Activated naive CD8-positive, alpha-beta T cell treated with anti-CD3 and anti-CD28 coated beads, Interleukin-2, amount 10 ng/mL, durations not matched to agents 7 days and 5 days (primary cell): Measurements from ENCODE around the gene RPS6KA2. TPM values are rescaled to one million over a fixed set of nuclear protein-coding genes. Genes with fewer than 3 reads are reported as not detected.

Experiments used
- ATAC-seq: fragments of 150-1000 bp; cut with Tn5 transposase; one replicate; pipeline ENCODE4 v1.10.0; 2021; ENCODE audit warnings: low read depth, moderate library complexity
- POLR2A ChIA-PET: fragments of 350-600 bp; sonication (Branson Sonifier 250); formaldehyde crosslinking; loops from one replicate; lab custom pipeline; 2021; ENCODE audit warnings: antibody characterized with exemption; lab: Charles Lee
- DNase-seq: peaks from one replicate; pipeline ENCODE4 v3.0.0; 2021
- H3K27ac Mint-ChIP-seq: one replicate; pipeline ENCODE4 v1.8.0; 2022; ENCODE audit warnings: mild to moderate bottlenecking, mixed read lengths
- H3K27me3 Mint-ChIP-seq: one replicate; pipeline ENCODE4 v1.8.0; 2022; ENCODE audit warnings: mild to moderate bottlenecking, moderate library complexity, mixed read lengths
- H3K36me3 Mint-ChIP-seq: one replicate; pipeline ENCODE4 v1.8.0; 2021; ENCODE audit warnings: mild to moderate bottlenecking, mixed read lengths
- H3K4me1 Mint-ChIP-seq: one replicate; pipeline ENCODE4 v1.8.0; 2021; ENCODE audit warnings: mixed read lengths
- H3K4me3 Mint-ChIP-seq: one replicate; pipeline ENCODE4 v1.8.0; 2022; ENCODE audit warnings: mild to moderate bottlenecking, moderate library complexity, mixed read lengths
- H3K9me3 Mint-ChIP-seq: one replicate; pipeline ENCODE4 v1.8.0; 2021; ENCODE audit warnings: mixed read lengths
- total RNA-seq, 2 experiments: library from RNA; stranded (reverse); gene quantifications; one replicate each; pipeline ENCODE4 v1.2.3, GENCODE V29; 2021

RPS6KA2 gene
- total RNA-seq, 2 experiments from 2014 or later, result 3.8 to 5.7 TPM

- no peaks in the 10 kb centered on the region for H3K9me3 Mint-ChIP-seq
- no peak for ATAC-seq
- H3K27me3 Mint-ChIP-seq, result peaks cover 2% of the 10 kb centered on the region
- H3K36me3 Mint-ChIP-seq, result no peaks in the 10 kb centered on the region
- H3K4me1 Mint-ChIP-seq, result no peaks in the 10 kb centered on the region
- POLR2A ChIA-PET, result no interaction called here
- H3K27ac Mint-ChIP-seq, result no peak overlapping the region
- no peak for DNase-seq
- no peak overlapping the region for H3K4me3 Mint-ChIP-seq
Measured at GRCh38 chr6:166569206-166569605, 57.8 kb downstream of the RPS6KA2 start.

DNA sequence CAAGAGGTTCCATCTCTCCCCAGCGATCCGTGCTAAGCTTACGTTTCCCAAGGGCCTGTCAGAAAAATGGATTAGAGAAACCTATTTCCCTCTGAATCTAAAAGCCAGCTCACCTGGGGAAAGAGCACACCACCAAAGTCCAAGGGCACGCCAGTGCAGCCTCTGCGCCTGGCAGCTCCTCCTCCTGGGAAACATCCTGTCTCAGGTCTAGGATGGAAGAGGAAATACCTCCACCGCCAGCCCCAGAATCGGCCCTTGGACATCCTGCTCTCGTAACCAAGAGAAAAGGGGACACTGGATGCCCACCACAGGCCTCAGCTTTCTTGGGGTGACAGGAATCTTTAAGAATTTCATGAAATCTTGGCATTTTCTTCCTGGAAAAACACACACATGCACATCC, 59.2 kb downstream of the RPS6KA2 start:
- POLR2A ChIA-PET, result no interaction called here
- H3K4me3 Mint-ChIP-seq, result no peak overlapping the region
- no peak overlapping the region for H3K27ac Mint-ChIP-seq
- no peaks in the 10 kb centered on the region for H3K9me3 Mint-ChIP-seq
- H3K27me3 Mint-ChIP-seq, result peaks cover 2% of the 10 kb centered on the region
- no peak for DNase-seq
- ATAC-seq, result no peak
- H3K36me3 Mint-ChIP-seq, result no peaks in the 10 kb centered on the region
- no peaks in the 10 kb centered on the region for H3K4me1 Mint-ChIP-seq

DNA sequence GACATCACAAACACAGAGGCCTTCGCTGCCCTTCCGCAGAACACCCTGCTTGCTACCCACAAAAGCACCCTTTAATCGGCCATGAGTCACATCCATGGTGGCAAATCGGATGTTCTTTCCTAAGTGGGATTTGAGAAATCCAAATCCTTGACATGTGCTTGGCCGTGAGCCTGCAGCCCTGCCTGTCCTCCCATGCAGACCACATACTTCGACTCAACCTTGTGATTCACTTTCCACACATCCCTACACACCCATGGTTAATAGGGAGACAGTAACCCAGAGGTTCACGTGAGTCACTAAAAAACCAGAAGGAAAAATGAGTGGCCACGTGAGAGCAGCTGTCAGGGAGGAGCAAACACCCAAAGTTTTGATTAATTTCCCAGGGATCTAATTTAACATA, 59.9 kb downstream of the RPS6KA2 start:
- H3K27ac Mint-ChIP-seq, result no peak overlapping the region
- H3K9me3 Mint-ChIP-seq, result no peaks in the 10 kb centered on the region
- ATAC-seq, result no peak

DNA sequence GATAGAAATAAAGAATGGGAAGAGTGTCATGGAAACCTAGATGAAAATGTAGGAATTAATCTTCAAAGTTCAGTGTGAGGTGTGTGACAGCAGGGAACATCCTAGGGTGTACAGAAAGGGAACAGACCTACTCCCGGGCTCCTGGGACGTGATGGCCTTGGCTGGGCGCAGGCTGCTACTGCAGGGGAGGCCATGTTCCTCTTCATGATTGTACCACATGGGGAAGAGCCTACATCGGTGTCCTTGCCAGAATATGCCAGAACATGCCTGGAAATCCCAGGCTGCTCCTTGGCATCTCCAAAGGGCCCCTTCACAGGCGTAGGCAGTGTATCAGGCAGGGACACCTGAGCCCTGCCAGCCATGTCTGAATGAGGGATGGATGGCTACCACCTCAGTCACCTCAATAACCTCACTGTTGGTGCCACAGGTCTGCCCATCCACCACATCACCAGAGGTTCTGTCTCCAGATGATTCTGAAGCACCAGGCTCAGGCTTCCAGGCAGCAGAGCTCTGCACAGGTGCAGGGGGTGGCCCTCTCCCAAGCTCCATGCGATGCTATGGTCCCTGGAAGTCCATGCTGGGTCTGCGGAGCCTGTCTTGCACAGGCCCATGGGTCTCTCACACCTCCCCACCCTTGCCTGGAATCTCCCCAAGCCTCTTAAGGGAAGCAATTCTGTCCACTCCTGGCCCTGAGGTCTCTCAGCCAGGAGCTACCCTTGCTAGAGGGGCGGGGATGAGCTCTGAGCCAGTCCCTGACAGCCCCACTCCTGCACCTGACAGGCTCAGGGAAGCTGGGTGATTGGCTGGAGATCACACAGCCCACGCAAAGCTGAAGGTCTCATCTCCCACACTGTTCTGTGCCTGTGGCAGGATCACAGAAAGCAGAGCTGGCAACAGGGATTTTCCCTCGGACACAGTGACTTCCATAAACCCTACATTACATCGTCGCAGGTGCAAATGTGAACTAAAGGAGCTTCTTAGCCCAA, 60.7 kb downstream of the RPS6KA2 start:
- Mint-ChIP-seq H3K4me1 (no peaks in the 10 kb centered on the region), H3K4me3 (no peak overlapping the region), H3K27me3 (peaks cover 2% of the 10 kb centered on the region), H3K36me3 (no peaks in the 10 kb centered on the region), H3K27ac (no peak overlapping the region), H3K9me3 (no peaks in the 10 kb centered on the region)
- ATAC-seq (no peak), DNase-seq (no peak)
- POLR2A ChIA-PET, result no interaction called here

More for the DNA sequence above, 59.9 kb downstream of the RPS6KA2 start:
- Mint-ChIP-seq H3K4me3 (no peak overlapping the region), H3K36me3 (no peaks in the 10 kb centered on the region), H3K4me1 (no peaks in the 10 kb centered on the region), H3K27me3 (peaks cover 2% of the 10 kb centered on the region)
- no peak for DNase-seq
- POLR2A ChIA-PET, result no interaction called here

- Mint-ChIP-seq H3K4me3 (no peak overlapping the region), H3K9me3 (no peaks in the 10 kb centered on the region), H3K36me3 (no peaks in the 10 kb centered on the region), H3K4me1 (no peaks in the 10 kb centered on the region), H3K27me3 (peaks cover 3% of the 10 kb centered on the region), H3K27ac (no peak overlapping the region)
- no peak for ATAC-seq
- POLR2A ChIA-PET, result no interaction called here
- DNase-seq, result no peak
Measured at GRCh38 chr6:166565084-166565967, 61.7 kb downstream of the RPS6KA2 start.

DNA sequence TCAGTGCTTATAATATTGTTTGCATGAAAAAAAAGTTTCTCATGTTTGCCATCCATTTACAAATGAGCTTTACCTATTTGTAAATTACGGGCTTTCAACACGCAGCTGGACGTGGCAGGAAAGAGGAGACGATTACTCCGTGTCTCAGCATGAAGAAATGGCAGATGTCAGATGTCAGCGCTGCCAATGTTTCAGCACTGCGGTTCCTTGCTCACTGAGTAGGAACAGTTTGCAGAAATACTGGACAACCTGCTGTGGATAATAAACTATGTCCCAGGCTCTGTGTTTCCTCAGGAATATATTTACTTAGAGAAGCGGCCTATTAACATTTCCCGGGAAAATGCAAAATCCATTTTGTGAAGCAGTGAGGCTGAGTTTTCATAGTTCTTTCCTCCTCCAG, 63.2 kb downstream of the RPS6KA2 start:
- Mint-ChIP-seq H3K4me3 (no peak overlapping the region), H3K9me3 (peaks cover 7% of the 10 kb centered on the region), H3K36me3 (no peaks in the 10 kb centered on the region), H3K4me1 (no peaks in the 10 kb centered on the region), H3K27ac (no peak overlapping the region), H3K27me3 (peaks cover 4% of the 10 kb centered on the region)
- POLR2A ChIA-PET, result no interaction called here
- ATAC-seq (no peak), DNase-seq (no peak)

DNA sequence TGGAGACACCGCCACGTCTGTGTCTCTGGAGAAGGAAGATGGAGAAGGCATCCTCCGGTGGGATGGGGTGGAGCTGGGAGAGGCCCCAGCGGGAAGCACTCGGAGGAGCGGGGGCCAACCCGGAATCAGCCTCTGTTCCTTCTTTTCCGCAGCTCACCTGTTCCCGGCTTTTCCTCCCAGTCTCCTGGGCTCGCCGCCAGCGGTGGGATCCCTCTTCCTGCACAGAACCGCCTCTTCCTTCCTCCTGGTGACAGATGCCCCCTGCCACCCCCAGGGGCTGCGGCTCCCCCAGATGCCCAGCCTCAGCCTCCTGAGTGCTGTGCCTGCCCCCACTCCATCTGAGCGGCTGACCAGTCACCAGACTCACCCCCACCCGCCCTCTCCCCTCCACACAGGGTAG, 63.9 kb downstream of the RPS6KA2 start:
- no peaks in the 10 kb centered on the region for H3K36me3 Mint-ChIP-seq
- peaks cover 7% of the 10 kb centered on the region for H3K9me3 Mint-ChIP-seq
- peaks cover 4% of the 10 kb centered on the region for H3K27me3 Mint-ChIP-seq
- POLR2A ChIA-PET, result no interaction called here
- no peak overlapping the region for H3K4me3 Mint-ChIP-seq
- DNase-seq (no peak), ATAC-seq (no peak)
- no peaks in the 10 kb centered on the region for H3K4me1 Mint-ChIP-seq
- no peak overlapping the region for H3K27ac Mint-ChIP-seq

DNA sequence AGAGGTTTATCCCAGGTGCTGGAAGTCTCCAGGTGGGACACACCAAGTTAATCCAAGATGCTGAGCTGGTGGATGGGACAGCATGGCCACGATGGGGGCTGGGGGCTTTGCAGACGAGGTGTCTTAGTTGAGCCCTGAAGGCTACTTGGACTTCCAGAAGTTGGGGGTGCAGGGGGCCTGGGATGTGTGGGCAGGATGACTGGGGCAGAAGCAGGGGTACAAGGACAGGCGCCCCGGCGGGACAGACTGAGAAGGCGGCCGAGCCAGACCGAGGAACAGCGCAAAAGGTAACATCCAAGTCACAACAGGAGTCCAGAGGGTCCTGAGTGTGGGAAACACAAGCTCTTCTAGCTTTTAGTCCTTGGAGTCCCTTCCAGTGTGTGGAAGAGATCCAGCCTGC, 64.3 kb downstream of the RPS6KA2 start:
- Mint-ChIP-seq H3K4me3 (no peak overlapping the region), H3K4me1 (no peaks in the 10 kb centered on the region), H3K27ac (no peak overlapping the region), H3K36me3 (no peaks in the 10 kb centered on the region), H3K27me3 (peaks cover 4% of the 10 kb centered on the region), H3K9me3 (peaks cover 7% of the 10 kb centered on the region)
- no peak for DNase-seq
- POLR2A ChIA-PET, result no interaction called here
- ATAC-seq, result no peak

DNA sequence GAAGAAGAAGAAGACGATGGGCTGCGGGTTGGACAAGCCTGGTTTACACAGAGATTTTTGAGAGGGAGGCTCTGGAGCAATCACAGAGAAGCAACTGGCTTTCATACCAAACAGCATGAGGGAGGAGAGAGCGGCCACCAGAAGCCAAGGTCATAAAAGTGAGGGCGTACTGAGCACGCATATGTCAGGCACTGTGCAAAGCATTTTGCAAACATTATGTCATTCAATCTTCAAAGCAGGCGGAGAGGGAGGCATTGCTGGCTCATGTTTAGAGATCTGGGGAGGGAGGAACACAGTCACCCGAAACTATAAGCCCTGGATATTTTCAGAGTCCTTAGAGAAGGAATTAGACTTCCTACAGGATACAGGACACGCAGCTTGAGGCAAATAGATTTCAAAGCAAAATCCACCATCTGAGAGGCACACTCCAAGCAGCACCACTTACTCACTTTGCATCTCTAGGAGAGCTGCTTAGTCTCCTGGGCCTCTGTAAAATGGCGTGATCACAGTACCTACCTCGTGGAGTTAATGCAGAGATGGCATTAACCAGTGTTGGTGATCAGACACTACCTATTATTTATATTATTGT, 65.2 kb downstream of the RPS6KA2 start:
- Mint-ChIP-seq H3K9me3 (peaks cover 7% of the 10 kb centered on the region), H3K27me3 (peaks cover 9% of the 10 kb centered on the region), H3K4me1 (peaks cover 4% of the 10 kb centered on the region), H3K36me3 (no peaks in the 10 kb centered on the region), H3K27ac (no peak overlapping the region), H3K4me3 (no peak overlapping the region)
- DNase-seq (no peak), ATAC-seq (no peak)
- POLR2A ChIA-PET, result no interaction called here

GRCh38 chr6:166560222-166560621, 66.8 kb downstream of the RPS6KA2 start:
- ATAC-seq (no peak), DNase-seq (no peak)
- Mint-ChIP-seq H3K27me3 (peaks cover 12% of the 10 kb centered on the region), H3K36me3 (no peaks in the 10 kb centered on the region), H3K9me3 (peaks cover 7% of the 10 kb centered on the region), H3K4me3 (no peak overlapping the region), H3K27ac (no peak overlapping the region), H3K4me1 (peaks cover 7% of the 10 kb centered on the region)
- POLR2A ChIA-PET, result no interaction called here

DNA sequence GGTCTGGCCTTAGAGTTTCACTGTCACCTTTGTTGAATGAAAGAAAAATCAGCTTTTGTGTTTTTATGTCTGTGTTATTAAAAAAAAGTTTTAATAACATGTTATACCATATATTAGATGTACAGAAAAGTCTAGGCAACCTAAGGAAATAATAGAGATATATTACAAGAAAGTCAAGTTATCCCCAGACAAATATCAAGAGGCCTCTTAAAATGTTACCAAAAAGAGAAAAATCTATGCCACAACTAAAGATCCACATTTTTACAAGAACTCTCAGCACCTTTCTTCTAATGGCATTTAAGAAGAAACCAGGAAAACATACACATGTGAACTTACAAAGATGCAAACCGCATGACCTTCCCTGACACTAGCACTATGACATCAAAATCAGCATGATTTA, 67.4 kb downstream of the RPS6KA2 start:
- ATAC-seq (no peak), DNase-seq (no peak)
- Mint-ChIP-seq H3K36me3 (no peaks in the 10 kb centered on the region), H3K27ac (no peak overlapping the region), H3K27me3 (peaks cover 12% of the 10 kb centered on the region), H3K4me3 (no peak overlapping the region), H3K9me3 (peaks cover 7% of the 10 kb centered on the region), H3K4me1 (peaks cover 7% of the 10 kb centered on the region)
- POLR2A ChIA-PET, result no interaction called here

GRCh38 chr6:166559211-166559610, 67.8 kb downstream of the RPS6KA2 start:
- DNase-seq (no peak), ATAC-seq (no peak)
- no peak overlapping the region for H3K4me3 Mint-ChIP-seq
- POLR2A ChIA-PET, result no interaction called here
- peaks cover 7% of the 10 kb centered on the region for H3K4me1 Mint-ChIP-seq
- no peaks in the 10 kb centered on the region for H3K36me3 Mint-ChIP-seq
- H3K9me3 Mint-ChIP-seq, result peaks cover 7% of the 10 kb centered on the region
- H3K27ac Mint-ChIP-seq, result no peak overlapping the region
- H3K27me3 Mint-ChIP-seq, result peaks cover 10% of the 10 kb centered on the region
